OCI-LY3 (cell line): Measurements from ENCODE around the gene IL1RAP.

Experiments used
- H2AFZ ChIP-seq: fragments of 200-600, 300-600 bp; shearing (Covaris generic); 2 replicates; pipeline ENCODE4 v1.6.0; 2014; ENCODE audit warnings: antibody characterized with exemption, low read depth, low read length
- H3K27ac ChIP-seq: fragments of 200-600, 300-600 bp; sonication (generic); 2 replicates; pipeline ENCODE4 v1.5.1; 2014; ENCODE audit warnings: mild to moderate bottlenecking, low read length, moderate library complexity, mixed read lengths
- H3K27me3 ChIP-seq: fragments of 200-600, 300-600 bp; sonication (generic); 2 replicates; pipeline ENCODE4 v1.6.1; 2014; ENCODE audit warnings: low read depth, low read length, mixed read lengths
- H3K36me3 ChIP-seq: fragments of 200-600, 300-600 bp; sonication (generic); replicated peaks from 2 replicates; pipeline ENCODE3; 2014; ENCODE audit warnings: low read depth, low read length, mixed read lengths
- H3K4me1 ChIP-seq: fragments of 300-600, 200-600 bp; sonication (generic); 2 replicates; pipeline ENCODE4 v1.6.1; 2014; ENCODE audit warnings: low read length, mixed read lengths
- H3K4me2 ChIP-seq: fragments of 200-600, 300-600 bp; sonication (generic); 2 replicates; pipeline ENCODE4 v1.6.1; 2014; ENCODE audit warnings: low read length, mixed read lengths
- H3K4me3 ChIP-seq: fragments of 300-600, 200-600 bp; sonication (generic); 2 replicates; pipeline ENCODE4 v1.5.1; 2014; ENCODE audit warnings: antibody characterized with exemption, mild to moderate bottlenecking, low read length, moderate library complexity
- H3K79me2 ChIP-seq: fragments of 300-600, 200-600 bp; shearing (Covaris generic); 2 replicates; pipeline ENCODE4 v1.6.1; 2014; ENCODE audit warnings: mild to moderate bottlenecking, low read length, mixed read lengths
- H3K9ac ChIP-seq: fragments of 300-600, 200-600 bp; shearing (Covaris generic); 2 replicates; pipeline ENCODE4 v1.6.0; 2014; ENCODE audit warnings: mild to moderate bottlenecking, low read length, moderate library complexity
- H3K9me3 ChIP-seq: fragments of 200-600, 300-600 bp; shearing (Covaris generic); 2 replicates; pipeline ENCODE4 v1.6.1; 2014; ENCODE audit warnings: low read length, mixed read lengths; ENCODE audit not compliant: insufficient read depth
- H4K20me1 ChIP-seq: fragments of 200-600, 300-600 bp; sonication (generic); 2 replicates; pipeline ENCODE4 v1.6.1; 2016; ENCODE audit warnings: low read length, mixed read lengths; ENCODE audit not compliant: insufficient read depth
- CTCF ChIP-seq: fragments of 200-600, 300-600 bp; sonication (generic); IDR thresholded peaks from 2 replicates; pipeline ENCODE4 v1.5.1; 2014; ENCODE audit warnings: antibody characterized with exemption, low read length, low read depth
- EZH2phosphoT487 ChIP-seq: fragments of 200-600 bp; shearing (Covaris generic); IDR thresholded peaks from 2 replicates; pipeline ENCODE4 v1.6.1; 2018; ENCODE audit warnings: antibody characterized with exemption, mixed run types, low read depth

Gene IL1RAP

GRCh38 chr3:190574473-190574872 is 60.6 kb downstream of the IL1RAP start:
- H3K4me1 ChIP-seq = no peaks in the 10 kb centered on the region
- no peaks in the 10 kb centered on the region for H3K27me3 ChIP-seq
- no peak overlapping the region for H3K9ac ChIP-seq
- H3K9me3 ChIP-seq = no peaks in the 10 kb centered on the region
- no peak overlapping the region for H3K4me3 ChIP-seq
- TF ChIP-seq CTCF = no peak
- TF ChIP-seq EZH2phosphoT487 = no peak
- no peak overlapping the region for H3K4me2 ChIP-seq
- H3K79me2 ChIP-seq = no peaks in the 10 kb centered on the region
- no peaks in the 10 kb centered on the region for H3K36me3 ChIP-seq
- H2AFZ ChIP-seq = no peak overlapping the region
- no peaks in the 10 kb centered on the region for H4K20me1 ChIP-seq
- no peak overlapping the region for H3K27ac ChIP-seq

GRCh38 chr3:190575437-190576185 is 61.7 kb downstream of the IL1RAP start:
- TF ChIP-seq EZH2phosphoT487 = no peak
- TF ChIP-seq CTCF = no peak
- Histone ChIP-seq H3K27ac (no peak overlapping the region), H3K79me2 (no peaks in the 10 kb centered on the region), H3K9ac (no peak overlapping the region), H2AFZ (no peak overlapping the region), H3K36me3 (no peaks in the 10 kb centered on the region), H3K4me1 (no peaks in the 10 kb centered on the region), H3K4me3 (no peak overlapping the region), H3K27me3 (no peaks in the 10 kb centered on the region), H4K20me1 (no peaks in the 10 kb centered on the region), H3K9me3 (no peaks in the 10 kb centered on the region), H3K4me2 (no peak overlapping the region)

- TF ChIP-seq CTCF = no peak
- no peak for TF ChIP-seq EZH2phosphoT487
- H3K9me3 ChIP-seq = no peaks in the 10 kb centered on the region
- no peak overlapping the region for H3K9ac ChIP-seq
- no peak overlapping the region for H3K4me2 ChIP-seq
- no peaks in the 10 kb centered on the region for H3K36me3 ChIP-seq
- no peaks in the 10 kb centered on the region for H4K20me1 ChIP-seq
- H3K27me3 ChIP-seq = no peaks in the 10 kb centered on the region
- no peaks in the 10 kb centered on the region for H3K79me2 ChIP-seq
- H3K4me3 ChIP-seq = no peak overlapping the region
- peaks cover 5% of the 10 kb centered on the region; the same call in 1 of the 2 replicates for H3K4me1 ChIP-seq
- no peak overlapping the region for H3K27ac ChIP-seq
- H2AFZ ChIP-seq = no peak overlapping the region
These were observed 63.3 kb downstream of the IL1RAP start for GRCh38 chr3:190577225-190577624.

GRCh38 chr3:190579514-190580137 is 65.7 kb downstream of the IL1RAP start:
- H3K27me3 ChIP-seq = no peaks in the 10 kb centered on the region
- no peaks in the 10 kb centered on the region for H3K79me2 ChIP-seq
- TF ChIP-seq EZH2phosphoT487 = no peak
- H3K4me2 ChIP-seq = no peak overlapping the region
- H3K36me3 ChIP-seq = no peaks in the 10 kb centered on the region
- H3K4me1 ChIP-seq = peaks cover 5% of the 10 kb centered on the region; the same call in 1 of the 2 replicates
- H3K4me3 ChIP-seq = no peak overlapping the region
- H3K27ac ChIP-seq = no peak overlapping the region
- no peak overlapping the region for H3K9ac ChIP-seq
- no peak overlapping the region for H2AFZ ChIP-seq
- H4K20me1 ChIP-seq = no peaks in the 10 kb centered on the region
- no peaks in the 10 kb centered on the region for H3K9me3 ChIP-seq
